HTR-8/SVneo (cell line): ENCODE results near the gene RNF31.
"Not testable (repeated sequence)": the region's sequence is repeated elsewhere in the genome, so short reads cannot be mapped to it uniquely, and the experiment has no call there.

Experiments used
- DNase-seq: peaks from one replicate; pipeline ENCODE4 v3.0.0; 2011; ENCODE audit warnings: low spot score, mixed read lengths; ENCODE audit not compliant: insufficient read length
- FAIRE-seq: peaks from 2 replicates; lab custom pipeline; 2011; peaks lifted over from hg19 to GRCh38; lab: Jason Lieb, UNC

The RNF31 gene

DNA sequence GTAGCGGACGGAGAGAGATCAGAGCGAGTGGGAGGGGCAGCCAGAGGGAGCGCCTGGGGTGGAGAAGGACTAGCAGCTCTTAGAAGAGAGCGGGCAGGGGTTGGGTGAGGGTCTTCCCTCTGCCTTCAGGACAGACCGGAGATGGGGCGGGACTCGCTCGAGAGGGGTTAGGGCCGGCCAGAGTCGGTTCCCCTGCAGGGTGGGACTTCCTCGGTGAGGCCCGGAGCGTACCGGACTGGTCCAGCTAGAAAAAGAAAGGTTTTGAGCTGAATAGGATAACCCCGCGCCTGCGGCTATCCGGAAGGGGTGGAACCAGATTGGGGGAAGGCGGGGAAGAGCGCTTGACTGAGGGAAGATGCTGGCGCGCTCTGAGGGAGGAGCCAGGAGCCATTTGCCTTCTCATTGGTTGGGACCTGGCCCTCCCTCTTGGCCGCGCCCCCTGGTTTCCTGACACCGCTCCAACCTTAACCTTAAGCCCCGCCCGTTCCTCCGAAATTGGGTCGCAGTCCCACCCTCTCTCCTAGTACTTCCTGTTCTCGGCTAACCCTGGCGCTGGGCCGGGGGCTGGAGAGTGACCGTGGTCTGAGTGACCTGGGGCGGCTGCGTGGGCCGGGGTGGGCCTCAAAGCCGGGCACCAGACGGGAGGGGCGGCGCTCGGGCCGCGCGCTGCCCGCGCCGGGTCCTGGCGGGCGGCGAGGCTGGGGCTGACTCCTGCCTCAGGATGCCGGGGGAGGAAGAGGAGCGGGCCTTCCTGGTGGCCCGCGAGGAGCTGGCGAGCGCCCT lies at the start of gene RNF31:
Gene RNF31, plus strand, starts transcription at position 521 of the 783 bp plus-strand sequence. Its CDS starts 201 bp downstream, at position 722.
- FAIRE-seq = peak; percentile 26

GRCh38 chr14:24098229-24098926 lies 48.9 kb upstream of the RNF31 start:
- DNase-seq = no peak
- no peak for FAIRE-seq

More for the DNA sequence above, at the start of gene RNF31:
- peak; percentile 82 for DNase-seq

GRCh38 chr14:24098927-24099813 lies 48.1 kb upstream of the RNF31 start:
- FAIRE-seq (no peak), DNase-seq (no peak)

DNA sequence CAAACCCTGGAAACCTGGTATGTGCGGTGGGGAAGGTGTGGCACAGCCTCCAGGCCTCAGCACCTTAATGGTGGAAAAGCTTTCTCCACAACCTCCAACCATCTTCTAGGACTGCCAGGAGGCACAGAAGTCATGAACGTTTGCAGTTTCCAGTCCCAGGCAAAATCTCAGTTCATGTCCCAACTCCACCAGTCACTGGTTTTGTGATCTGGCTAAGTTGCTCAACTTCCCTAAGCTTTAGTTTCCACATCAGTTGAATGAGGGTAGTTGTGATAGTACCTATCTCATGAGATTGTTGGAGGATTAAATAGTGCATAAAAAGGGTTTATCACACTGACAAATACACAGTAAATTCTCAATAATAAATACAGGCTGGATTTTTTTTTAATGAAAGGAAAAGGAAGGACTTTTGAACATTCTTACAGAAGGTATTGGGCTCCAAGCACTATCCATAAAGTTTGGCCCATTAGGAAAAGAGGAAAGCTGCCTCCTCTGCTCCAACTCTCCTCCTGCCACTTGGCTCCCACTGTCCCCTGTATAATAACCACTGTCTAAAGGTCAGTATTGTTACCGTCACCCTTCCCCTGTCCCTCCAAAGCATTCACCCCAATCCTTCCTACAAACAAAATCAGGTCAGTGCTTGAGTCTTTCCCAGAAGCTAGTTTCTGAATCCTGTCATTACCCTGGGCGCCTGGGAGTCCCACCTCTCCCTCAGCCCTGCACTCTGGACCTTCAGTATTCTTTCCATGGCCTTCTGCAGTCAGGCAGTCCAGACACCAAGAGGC lies 46.9 kb upstream of the RNF31 start:
- no peak for DNase-seq
- no peak for FAIRE-seq

- FAIRE-seq = no peak
- DNase-seq = no peak
These were observed 46.3 kb upstream of the RNF31 start for GRCh38 chr14:24100982-24101494.

DNA sequence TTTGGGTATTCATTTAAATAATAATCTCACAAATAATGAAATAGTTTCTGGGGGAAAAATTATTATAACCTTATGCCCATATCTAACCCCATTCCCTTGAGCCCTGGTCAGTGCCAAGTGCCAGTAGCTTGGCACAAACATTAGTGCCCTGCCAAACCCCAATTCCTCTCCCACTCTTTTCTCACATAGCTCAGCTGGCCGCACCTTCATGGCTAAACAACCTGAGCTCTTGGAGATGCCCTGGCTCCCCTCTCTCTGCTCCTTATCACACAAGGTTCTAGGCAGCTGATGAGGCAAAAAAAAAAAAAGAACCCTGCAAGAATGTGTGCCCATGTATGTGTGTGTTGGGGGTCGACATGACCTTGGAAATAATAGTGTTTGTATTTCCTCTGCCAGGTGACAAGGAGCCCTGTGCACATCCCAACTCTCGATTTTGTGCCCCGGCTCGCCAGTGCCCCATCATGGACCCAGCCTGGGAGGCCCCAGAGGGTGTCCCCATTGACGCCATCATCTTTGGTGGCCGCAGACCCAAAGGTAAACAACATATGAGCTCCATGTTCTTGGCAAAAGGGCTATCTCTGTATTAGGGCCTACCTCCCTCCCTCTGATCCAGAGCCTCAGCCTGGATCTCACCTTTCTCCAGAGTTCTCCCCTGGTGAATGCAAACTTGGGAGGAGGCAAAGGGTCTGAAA lies 44.8 kb upstream of the RNF31 start:
- FAIRE-seq = no peak
- no peak for DNase-seq

GRCh38 chr14:24103451-24103850 lies 43.8 kb upstream of the RNF31 start:
- DNase-seq = no peak
- no peak for FAIRE-seq

DNA sequence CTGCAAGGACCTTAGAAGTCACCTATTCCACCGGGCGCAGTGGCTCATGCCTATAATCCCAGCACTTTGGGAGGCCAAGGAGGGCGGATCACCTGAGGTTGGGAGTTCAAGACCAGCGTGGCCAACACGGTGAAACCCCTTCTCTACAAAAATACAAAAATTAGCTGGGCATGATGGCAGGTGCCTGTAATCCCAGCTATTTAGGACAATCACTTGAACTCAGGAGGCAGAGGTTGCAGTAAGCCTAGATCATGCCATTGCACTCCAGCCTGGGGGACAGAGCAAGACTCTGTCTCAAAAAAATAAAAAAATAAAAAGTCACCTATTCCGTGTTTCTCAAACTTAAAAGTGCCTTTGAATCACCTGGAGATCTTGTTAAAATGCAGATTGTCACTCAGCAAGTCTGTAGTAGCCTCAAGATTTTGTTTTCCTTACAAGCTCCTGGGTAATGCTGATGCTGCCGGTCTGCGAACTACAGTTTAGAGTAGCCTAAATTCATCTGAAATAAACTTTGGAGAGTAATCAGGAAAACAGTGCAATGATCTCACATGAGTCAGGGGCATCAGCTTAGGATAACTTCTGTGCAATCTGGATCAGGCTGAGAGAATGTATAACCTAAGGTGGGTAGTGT lies 41.6 kb upstream of the RNF31 start:
- not testable (repeated sequence) for FAIRE-seq, DNase-seq

- DNase-seq = no peak
- no peak for FAIRE-seq
These were observed 40.5 kb upstream of the RNF31 start for GRCh38 chr14:24106672-24107271.

DNA sequence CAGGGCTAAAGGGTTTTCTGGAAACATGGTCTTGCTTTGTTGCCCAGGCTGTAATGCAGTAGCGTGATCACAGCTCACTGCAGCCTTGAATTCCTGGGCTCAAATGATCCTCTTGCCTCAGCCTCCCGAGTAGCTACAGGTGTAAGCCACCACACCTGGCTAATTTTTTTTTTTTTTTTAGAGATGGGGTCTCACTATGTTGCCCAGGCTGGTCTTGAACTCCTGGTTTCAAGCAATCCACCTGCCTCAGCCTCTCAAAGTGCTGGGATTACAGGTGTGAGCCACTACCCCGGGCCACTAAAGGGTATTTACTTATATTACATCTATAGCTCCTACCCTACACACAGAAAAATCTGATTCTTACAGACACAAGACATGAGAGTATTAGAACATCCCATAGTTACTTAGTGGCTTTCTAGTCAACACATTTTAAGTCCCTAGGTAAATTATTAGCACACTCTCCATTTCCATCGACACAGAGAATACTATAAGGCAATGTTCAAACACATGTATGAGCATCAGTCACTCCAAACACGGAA lies 38.9 kb upstream of the RNF31 start:
- no peak for FAIRE-seq
- DNase-seq = no peak

DNA sequence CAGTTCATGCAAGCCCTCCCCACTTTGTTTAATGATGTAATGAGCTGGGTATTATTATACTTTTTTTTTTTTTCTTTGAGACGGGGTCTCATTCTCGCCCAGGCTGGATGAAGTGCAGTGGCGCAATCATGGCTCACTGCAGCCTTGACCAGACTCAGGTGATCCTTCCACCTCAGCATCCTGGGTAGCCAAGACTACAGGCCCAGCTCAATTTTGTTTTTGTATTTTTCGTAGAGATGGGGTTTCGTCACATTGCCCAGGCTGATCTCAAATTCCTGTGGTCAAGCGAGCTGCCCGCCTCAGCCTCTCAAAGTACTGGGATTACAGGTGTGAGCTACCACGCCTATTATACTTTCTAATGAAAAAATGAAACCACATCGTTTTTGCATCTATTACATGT lies 37.2 kb upstream of the RNF31 start:
- FAIRE-seq (no peak), DNase-seq (no peak)

GRCh38 chr14:24110523-24110922 lies 36.8 kb upstream of the RNF31 start:
- no peak for FAIRE-seq
- no peak for DNase-seq

GRCh38 chr14:24113379-24113800 lies 33.9 kb upstream of the RNF31 start:
- FAIRE-seq = no peak
- no peak for DNase-seq

DNA sequence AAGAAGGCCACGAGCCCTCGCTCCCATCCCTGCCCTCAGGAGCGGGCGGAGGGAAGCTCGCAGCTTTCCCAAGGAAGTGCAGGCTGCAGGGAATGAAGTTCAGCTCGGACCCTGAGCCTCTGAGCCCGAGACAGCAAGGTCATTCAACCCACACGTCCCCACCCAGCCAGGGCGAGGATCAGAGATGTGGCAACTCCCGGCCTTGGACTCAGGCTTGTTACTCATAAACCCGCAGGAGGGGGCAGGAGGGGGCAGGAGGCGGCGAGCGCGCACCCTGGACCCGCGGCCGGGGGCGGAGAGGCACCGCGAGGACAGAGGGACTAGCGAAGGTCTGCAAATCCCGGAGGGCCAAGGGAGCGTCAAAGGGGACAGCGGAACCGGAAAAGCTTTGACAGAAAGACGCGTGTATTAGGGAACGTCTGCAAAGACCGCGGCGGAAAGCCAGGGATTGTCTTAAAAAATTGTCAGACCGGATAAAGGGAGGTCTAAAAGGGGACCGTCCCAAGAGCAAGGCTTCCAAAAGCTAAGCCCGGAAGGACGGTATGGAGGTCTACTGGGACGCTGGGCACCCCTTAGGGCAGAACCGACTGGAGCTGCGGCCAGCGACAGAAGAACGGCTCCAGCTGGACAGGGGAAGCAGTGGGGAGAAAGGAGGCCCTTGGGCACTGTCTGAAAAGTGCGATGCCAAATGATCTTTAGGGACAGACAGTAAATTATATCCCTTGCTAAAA lies 33.3 kb upstream of the RNF31 start:
- no peak for FAIRE-seq
- DNase-seq = peak; percentile 61

DNA sequence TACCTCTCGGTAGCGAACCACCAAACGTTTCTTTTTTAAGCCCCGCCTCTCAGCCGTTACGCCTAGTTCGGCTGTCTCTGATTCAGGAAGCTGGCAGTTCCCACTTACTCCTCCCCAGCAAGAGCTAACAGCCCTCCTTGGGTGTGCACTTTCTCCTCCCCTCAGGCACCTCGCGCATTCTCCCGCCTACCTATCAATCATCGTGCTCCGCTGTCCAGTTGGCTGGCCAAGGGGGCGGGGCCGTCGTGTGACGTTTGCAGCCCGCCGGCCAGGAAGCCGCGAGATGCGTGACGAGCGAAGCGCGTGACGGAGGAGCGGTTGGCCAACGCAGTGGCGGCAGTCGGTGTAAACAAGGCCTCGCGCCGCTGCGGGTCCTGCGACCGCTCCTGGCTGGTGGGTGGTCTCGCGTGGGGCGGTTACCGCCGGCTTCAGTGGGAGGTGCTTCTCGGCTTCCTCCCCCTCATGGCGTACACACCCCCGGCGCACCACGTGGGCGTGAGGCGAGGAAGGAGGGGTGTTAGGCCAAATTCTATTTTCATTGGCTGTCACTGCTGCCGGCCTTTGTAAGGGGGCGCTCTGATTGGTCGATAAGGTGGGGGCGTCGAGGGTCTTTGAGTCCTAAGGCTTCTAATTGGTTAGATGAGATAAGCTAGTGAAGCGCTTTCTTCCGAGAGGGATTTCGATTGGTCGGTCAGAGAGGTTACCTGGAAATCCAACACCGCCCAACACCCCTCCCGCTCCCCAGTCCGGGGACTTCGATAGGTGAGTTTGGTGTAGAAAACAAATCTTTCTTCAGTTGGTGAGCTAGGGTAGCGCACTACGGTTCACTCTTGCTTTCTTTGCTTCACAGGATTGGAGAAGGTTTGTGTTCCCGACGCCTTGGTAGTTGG lies 32.5 kb upstream of the RNF31 start, which contains the start of the genes DCAF11 and NRL:
Gene DCAF11, plus strand, starts transcription at position 246 of the 890 bp plus-strand sequence. CDS start 818 bp downstream, outside the sequence.
Gene NRL, minus strand, starts transcription at position 418 of the 890 bp plus-strand sequence. CDS start 32,101 bp downstream, outside the sequence.
- FAIRE-seq (peak; percentile 79), DNase-seq (peak; percentile 93)
